WTC11 (cell line): Measurements from ENCODE around the gene TSGA10.

Source experiments
- AFF4 ChIP-seq: sonication (generic); formaldehyde crosslinking; IDR thresholded peaks from 2 replicates; pipeline ENCODE4 v1.8.1; 2023; ENCODE audit warnings: mild to moderate bottlenecking, missing genetic modification reagents, borderline replicate concordance
- CTCF ChIP-seq: fragments of 200-600 bp; IDR thresholded peaks from 2 replicates; pipeline ENCODE4 v1.8.0; 2022; ENCODE audit warnings: antibody characterized with exemption
- ELF4 ChIP-seq: sonication (generic); formaldehyde crosslinking; IDR thresholded peaks from 2 replicates; pipeline ENCODE4 v1.8.1; 2022; ENCODE audit warnings: low read depth, mild to moderate bottlenecking, moderate library complexity, missing genetic modification reagents
- FOXP4 ChIP-seq: sonication (generic); formaldehyde crosslinking; IDR thresholded peaks from 2 replicates; pipeline ENCODE4 v1.8.0; 2022; ENCODE audit warnings: mild to moderate bottlenecking, missing genetic modification reagents
- GABPB1 ChIP-seq: sonication (generic); formaldehyde crosslinking; IDR thresholded peaks from 2 replicates; pipeline ENCODE4 v1.8.1; 2023; ENCODE audit warnings: mild to moderate bottlenecking, missing genetic modification reagents
- GTF2I ChIP-seq: fragments of 250-450 bp; sonication (Bioruptor Pico); conservative IDR thresholded peaks from 2 replicates; pipeline ENCODE4 v1.4.0; 2021; ENCODE audit warnings: mild to moderate bottlenecking
- KAT7 ChIP-seq: sonication (generic); formaldehyde crosslinking; IDR thresholded peaks from 2 replicates; pipeline ENCODE4 v1.8.1; 2023; ENCODE audit warnings: missing genetic modification reagents, mild to moderate bottlenecking, borderline replicate concordance
- MAX ChIP-seq: sonication (generic); formaldehyde crosslinking; IDR thresholded peaks from 2 replicates; pipeline ENCODE4 v1.8.0; 2022; ENCODE audit warnings: mild to moderate bottlenecking, missing genetic modification reagents
- NFYB ChIP-seq: sonication (generic); formaldehyde crosslinking; conservative IDR thresholded peaks from 2 replicates; pipeline ENCODE4 v1.8.0; 2022; ENCODE audit warnings: low read depth, missing genetic modification reagents
- TEAD4 ChIP-seq: sonication (generic); formaldehyde crosslinking; IDR thresholded peaks from 2 replicates; pipeline ENCODE4 v1.8.0; 2022; ENCODE audit warnings: mild to moderate bottlenecking, missing genetic modification reagents
- USF2 ChIP-seq: sonication (generic); formaldehyde crosslinking; IDR thresholded peaks from 2 replicates; pipeline ENCODE4 v1.8.1; 2023; ENCODE audit warnings: mild to moderate bottlenecking, missing genetic modification reagents, moderate library complexity

GRCh38 chr2:99198103-99198841 is 43.5 kb upstream of the TSGA10 start:
- TF ChIP-seq CTCF (no peak), GABPB1 (CRISPR knock-in tag) (no peak), AFF4 (CRISPR knock-in tag) (no peak), NFYB (no peak), MAX (CRISPR knock-in tag) (no peak), TEAD4 (CRISPR knock-in tag) (no peak), GTF2I (CRISPR knock-in tag) (no peak), ELF4 (no peak), KAT7 (CRISPR knock-in tag) (no peak), USF2 (no peak), FOXP4 (CRISPR knock-in tag) (no peak)
